HG02840 (cell line): ENCODE measurements around the gene TBC1D4.

Source experiments
- ATAC-seq: cut with Tn5 transposase; IDR thresholded peaks from one replicate; pipeline ENCODE4 v1.9.1; 2021; ENCODE audit warnings: mild to moderate bottlenecking, moderate library complexity, moderate number of reproducible peaks; ENCODE audit not compliant: unreplicated experiment, low FRiP score

The TBC1D4 gene

GRCh38 chr13:75395066-75395465 is 86.9 kb downstream of the TBC1D4 start:
- no peak for ATAC-seq

- no peak for ATAC-seq
These were observed 88.0 kb downstream of the TBC1D4 start for GRCh38 chr13:75393839-75394520.

GRCh38 chr13:75391432-75392100 is 90.4 kb downstream of the TBC1D4 start:
- ATAC-seq: no peak

GRCh38 chr13:75390229-75390628 is 91.7 kb downstream of the TBC1D4 start:
- no peak for ATAC-seq

GRCh38 chr13:75385708-75386083 is 96.3 kb downstream of the TBC1D4 start:
- no peak for ATAC-seq

GRCh38 chr13:75384879-75385707 is 96.9 kb downstream of the TBC1D4 start:
- no peak for ATAC-seq

GRCh38 chr13:75383064-75383715 is 98.8 kb downstream of the TBC1D4 start:
- no peak for ATAC-seq

- no peak for ATAC-seq
These were observed 103.7 kb downstream of the TBC1D4 start for GRCh38 chr13:75378301-75378700.

- ATAC-seq: no peak
These were observed 105.1 kb downstream of the TBC1D4 start for GRCh38 chr13:75376792-75377402.

GRCh38 chr13:75375329-75375728 is 106.6 kb downstream of the TBC1D4 start:
- ATAC-seq: no peak

GRCh38 chr13:75373988-75374387 is 108.0 kb downstream of the TBC1D4 start:
- ATAC-seq: no peak

- no peak for ATAC-seq
These were observed 108.8 kb downstream of the TBC1D4 start for GRCh38 chr13:75372923-75373841.

GRCh38 chr13:75372517-75372916 is 109.5 kb downstream of the TBC1D4 start:
- ATAC-seq: no peak

- ATAC-seq: no peak
These were observed 110.8 kb downstream of the TBC1D4 start for GRCh38 chr13:75371203-75371602.

GRCh38 chr13:75370774-75371173 is 111.2 kb downstream of the TBC1D4 start:
- ATAC-seq: no peak

- ATAC-seq: no peak
These were observed 112.0 kb downstream of the TBC1D4 start for GRCh38 chr13:75369981-75370380.

- ATAC-seq: no peak
These were observed 113.8 kb downstream of the TBC1D4 start for GRCh38 chr13:75368167-75368566.

GRCh38 chr13:75366380-75367280 is 115.3 kb downstream of the TBC1D4 start:
- ATAC-seq: no peak
